Right kidney (tissue), 1 donor: ENCODE data around the gene CYP17A1.
"Not testable (repeated sequence)": the region's sequence is repeated elsewhere in the genome, so short reads cannot be mapped to it uniquely, and the experiment has no call there.

ENCODE experiments used
- DNase-seq: peaks from one replicate; pipeline ENCODE4 v3.0.0-alpha.2; 2016

CYP17A1 gene

GRCh38 chr10:102838276-102838927 is 1.2 kb upstream of the CYP17A1 start:
- DNase-seq, result not testable (repeated sequence)

GRCh38 chr10:102835007-102835482 is 2.2 kb downstream of the CYP17A1 start:
- peak; percentile 63 for DNase-seq

GRCh38 chr10:102834143-102834542 is 3.1 kb downstream of the CYP17A1 start:
- no peak for DNase-seq

GRCh38 chr10:102832987-102833386 is 4.2 kb downstream of the CYP17A1 start:
- no peak for DNase-seq

- no peak for DNase-seq
Observed at GRCh38 chr10:102832248-102832647, 5.0 kb downstream of the CYP17A1 start.

GRCh38 chr10:102831322-102832071 is 5.7 kb downstream of the CYP17A1 start:
- DNase-seq, result no peak

- no peak for DNase-seq
Observed at GRCh38 chr10:102827597-102827975, 9.6 kb downstream of the CYP17A1 start.

- DNase-seq, result no peak
Observed at GRCh38 chr10:102826148-102826796, 10.9 kb downstream of the CYP17A1 start.

- no peak for DNase-seq
Observed at GRCh38 chr10:102824664-102825063, 12.5 kb downstream of the CYP17A1 start.

- no peak for DNase-seq
Observed at GRCh38 chr10:102822222-102822621, 15.0 kb downstream of the CYP17A1 start.

- DNase-seq, result not testable (repeated sequence)
Observed at GRCh38 chr10:102820008-102820407, 17.2 kb downstream of the CYP17A1 start.

- DNase-seq, result no peak
Observed at GRCh38 chr10:102819054-102819453, 18.2 kb downstream of the CYP17A1 start.

- DNase-seq, result no peak
Observed at GRCh38 chr10:102817175-102817574, 20.0 kb downstream of the CYP17A1 start.

- DNase-seq, result no peak
Observed at GRCh38 chr10:102815790-102816549, 21.2 kb downstream of the CYP17A1 start.

GRCh38 chr10:102814873-102815661 is 22.1 kb downstream of the CYP17A1 start:
- DNase-seq, result peak; percentile 29

- DNase-seq, result no peak
Observed at GRCh38 chr10:102814453-102814871, 22.8 kb downstream of the CYP17A1 start.

GRCh38 chr10:102813734-102814452 is 23.3 kb downstream of the CYP17A1 start:
- DNase-seq, result no peak

GRCh38 chr10:102813017-102813541 is 24.1 kb downstream of the CYP17A1 start:
- DNase-seq, result no peak

GRCh38 chr10:102812231-102812876 is 24.9 kb downstream of the CYP17A1 start:
- DNase-seq, result no peak

- no peak for DNase-seq
Observed at GRCh38 chr10:102811346-102811745, 25.9 kb downstream of the CYP17A1 start.
